Loucy (cell line): ENCODE data around the gene CDYL2.

Experiments
- H2AFZ ChIP-seq: fragments of 200-600 bp; sonication (generic); 2 replicates; pipeline ENCODE4 v1.6.0; 2016; ENCODE audit warnings: antibody characterized with exemption, mild to moderate bottlenecking, low read length, moderate library complexity
- H3F3A ChIP-seq: fragments of 200-600 bp; 2 replicates; pipeline ENCODE4 v1.6.0; 2016; ENCODE audit warnings: antibody characterized with exemption, low read depth, mild to moderate bottlenecking
- H3K27me3 ChIP-seq: fragments of 200-600 bp; sonication (generic); 2 replicates; pipeline ENCODE4 v1.6.1; 2014; ENCODE audit warnings: low read length, mild to moderate bottlenecking; ENCODE audit not compliant: insufficient read depth, poor library complexity, severe bottlenecking
- H3K36me3 ChIP-seq: fragments of 200-600 bp; sonication (generic); 2 replicates; pipeline ENCODE4 v1.6.1; 2016; ENCODE audit warnings: low read length; ENCODE audit not compliant: insufficient read depth
- H3K4me1 ChIP-seq: fragments of 200-600 bp; sonication (generic); 2 replicates; pipeline ENCODE4 v1.5.1; 2014; ENCODE audit warnings: low read length, mild to moderate bottlenecking; ENCODE audit not compliant: insufficient read depth, poor library complexity, severe bottlenecking
- H3K4me2 ChIP-seq: fragments of 200-600 bp; sonication (generic); 2 replicates; pipeline ENCODE4 v1.6.0; 2014; ENCODE audit warnings: antibody characterized with exemption, low read length, low read depth, mild to moderate bottlenecking; ENCODE audit not compliant: poor library complexity, severe bottlenecking
- H3K4me3 ChIP-seq: fragments of 200-600 bp; sonication (generic); 2 replicates; pipeline ENCODE4 v1.5.1; 2014; ENCODE audit warnings: low read length, mild to moderate bottlenecking, mixed read lengths; ENCODE audit not compliant: poor library complexity, severe bottlenecking
- H3K79me2 ChIP-seq: fragments of 200-600 bp; sonication (generic); 2 replicates; pipeline ENCODE4 v1.6.1; 2014; ENCODE audit warnings: low read length; ENCODE audit not compliant: insufficient read depth
- H3K9ac ChIP-seq: fragments of 200-600 bp; sonication (generic); 2 replicates; pipeline ENCODE4 v1.6.0; 2014; ENCODE audit warnings: mild to moderate bottlenecking, low read depth, low read length, moderate library complexity; ENCODE audit not compliant: poor library complexity, severe bottlenecking
- H3K9me2 ChIP-seq: fragments of 200-600 bp; sonication (generic); replicated peaks from 2 replicates; pipeline ENCODE4 v1.6.1; 2016; ENCODE audit warnings: low read depth, low read length, mixed read lengths
- H3K9me3 ChIP-seq: fragments of 200-600 bp; sonication (generic); 2 replicates; pipeline ENCODE4 v1.6.1; 2014; ENCODE audit warnings: mild to moderate bottlenecking, antibody characterized with exemption, low read length, low read depth; ENCODE audit not compliant: insufficient read depth
- H4K20me1 ChIP-seq: fragments of 200-600 bp; sonication (generic); 2 replicates; pipeline ENCODE4 v1.6.0; 2014; ENCODE audit warnings: antibody characterized with exemption, low read length, mild to moderate bottlenecking; ENCODE audit not compliant: insufficient read depth, poor library complexity, severe bottlenecking
- CTCF ChIP-seq: fragments of 200-600 bp; sonication (generic); conservative IDR thresholded peaks from 2 replicates; pipeline ENCODE4 v1.5.1; 2014; ENCODE audit warnings: mild to moderate bottlenecking, antibody characterized with exemption, low read length
- EZH2phosphoT487 ChIP-seq: fragments of 200-600 bp; IDR thresholded peaks from 2 replicates; pipeline ENCODE4 v1.6.1; 2018; ENCODE audit warnings: antibody characterized with exemption, mild to moderate bottlenecking, moderate library complexity, borderline replicate concordance

CDYL2 gene

GRCh38 chr16:80705596-80705995 is 98.8 kb downstream of the CDYL2 start:
- Histone ChIP-seq H3K9ac (no peak overlapping the region), H3K4me3 (no peak overlapping the region), H3K36me3 (no peaks in the 10 kb centered on the region), H3K4me2 (no peak overlapping the region), H3K9me2 (no peaks in the 10 kb centered on the region), H3F3A (no peaks in the 10 kb centered on the region), H3K79me2 (peaks cover 71% of the 10 kb centered on the region), H3K4me1 (peaks cover 11% of the 10 kb centered on the region), H3K9me3 (no peaks in the 10 kb centered on the region), H2AFZ (no peak overlapping the region), H4K20me1 (no peaks in the 10 kb centered on the region), H3K27me3 (no peaks in the 10 kb centered on the region)
- TF ChIP-seq EZH2phosphoT487 (no peak), CTCF (no peak)

- H3F3A ChIP-seq = no peaks in the 10 kb centered on the region
- H3K9me2 ChIP-seq = no peaks in the 10 kb centered on the region
- TF ChIP-seq CTCF (no peak), EZH2phosphoT487 (no peak)
- no peak overlapping the region for H2AFZ ChIP-seq
- no peaks in the 10 kb centered on the region for H3K9me3 ChIP-seq
- no peaks in the 10 kb centered on the region for H4K20me1 ChIP-seq
- peaks cover 65% of the 10 kb centered on the region for H3K79me2 ChIP-seq
- H3K9ac ChIP-seq = no peak overlapping the region
- H3K4me2 ChIP-seq = no peak overlapping the region
- H3K4me3 ChIP-seq = no peak overlapping the region
- H3K4me1 ChIP-seq = peaks cover 16% of the 10 kb centered on the region
- H3K36me3 ChIP-seq = no peaks in the 10 kb centered on the region
- no peaks in the 10 kb centered on the region for H3K27me3 ChIP-seq
Observed at GRCh38 chr16:80704751-80705505, 99.5 kb downstream of the CDYL2 start.

- peaks cover 54% of the 10 kb centered on the region; the same call in 1 of the 2 replicates for H3K79me2 ChIP-seq
Observed at GRCh38 chr16:80703131-80704071, 101.0 kb downstream of the CDYL2 start.

More at GRCh38 chr16:80703131-80704071, 101.0 kb downstream of the CDYL2 start:
- no peaks in the 10 kb centered on the region for H4K20me1 ChIP-seq
- no peak overlapping the region for H2AFZ ChIP-seq
- no peak for TF ChIP-seq CTCF
- no peak for TF ChIP-seq EZH2phosphoT487
- H3K4me2 ChIP-seq = no peak overlapping the region
- H3K4me1 ChIP-seq = peaks cover 16% of the 10 kb centered on the region
- H3K9me3 ChIP-seq = no peaks in the 10 kb centered on the region
- H3K27me3 ChIP-seq = no peaks in the 10 kb centered on the region
- H3K9me2 ChIP-seq = no peaks in the 10 kb centered on the region
- H3K9ac ChIP-seq = no peak overlapping the region
- H3F3A ChIP-seq = no peaks in the 10 kb centered on the region
- no peaks in the 10 kb centered on the region for H3K36me3 ChIP-seq
- no peak overlapping the region for H3K4me3 ChIP-seq
